Parathyroid adenoma (tissue), 2 donors: Measurements from ENCODE around the gene FBXO21.

Experiments
- H2AFZ ChIP-seq: fragments of 300-600 bp; sonication (generic); one replicate; pipeline ENCODE4 v1.7.0; 2017; ENCODE audit warnings: antibody characterized with exemption, mild to moderate bottlenecking
- H3K27ac ChIP-seq: fragments of 300-600 bp; sonication (generic); one replicate; pipeline ENCODE4 v1.7.0; 2017
- H3K27me3 ChIP-seq: fragments of 300-600 bp; sonication (generic); one replicate; pipeline ENCODE4 v1.7.0; 2017; ENCODE audit warnings: low read length; ENCODE audit not compliant: control insufficient read depth, insufficient read depth
- H3K36me3 ChIP-seq: fragments of 300-600 bp; sonication (generic); one replicate; pipeline ENCODE4 v1.7.0; 2017; ENCODE audit warnings: low read length; ENCODE audit not compliant: control insufficient read depth, insufficient read depth
- H3K4me1 ChIP-seq: fragments of 300-600 bp; sonication (generic); one replicate; pipeline ENCODE4 v1.7.0; 2017; ENCODE audit warnings: control low read depth
- H3K4me2 ChIP-seq: fragments of 300-600 bp; sonication (generic); one replicate; pipeline ENCODE4 v1.7.0; 2017; ENCODE audit warnings: low read length
- H3K4me3 ChIP-seq: fragments of 300-600 bp; sonication (generic); one replicate; pipeline ENCODE4 v1.7.0; 2017; ENCODE audit warnings: low read depth, low read length
- H3K79me2 ChIP-seq: fragments of 300-600 bp; sonication (generic); one replicate; pipeline ENCODE4 v1.7.0; 2017; ENCODE audit warnings: control low read depth
- H3K9ac ChIP-seq: fragments of 300-600 bp; sonication (generic); one replicate; pipeline ENCODE4 v1.7.0; 2017; ENCODE audit warnings: mild to moderate bottlenecking
- H3K9me3 ChIP-seq: fragments of 300-600 bp; sonication (generic); one replicate; pipeline ENCODE4 v1.7.0; 2017; ENCODE audit warnings: low read length; ENCODE audit not compliant: control insufficient read depth
- CTCF ChIP-seq: fragments of 300-600 bp; sonication (generic); IDR thresholded peaks from one replicate; pipeline ENCODE4 v1.7.0; 2017; ENCODE audit warnings: antibody characterized with exemption, mild to moderate bottlenecking
- donor health status: primary hyperparathyroidism.

Gene FBXO21

GRCh38 chr12:117127933-117128823, 62.1 kb downstream of the FBXO21 start:
- Histone ChIP-seq H2AFZ (no peak overlapping the region), H3K4me1 (no peaks in the 10 kb centered on the region), H3K36me3 (no peaks in the 10 kb centered on the region), H3K9me3 (no peaks in the 10 kb centered on the region), H3K27ac (no peak overlapping the region), H3K4me3 (no peak overlapping the region), H3K4me2 (no peak overlapping the region), H3K79me2 (no peaks in the 10 kb centered on the region), H3K27me3 (no peaks in the 10 kb centered on the region), H3K9ac (no peak overlapping the region)
- no peak for TF ChIP-seq CTCF

GRCh38 chr12:117126335-117126734, 63.9 kb downstream of the FBXO21 start:
- no peak overlapping the region for H3K27ac ChIP-seq
- no peak overlapping the region for H3K4me3 ChIP-seq
- no peak overlapping the region for H3K4me2 ChIP-seq
- no peaks in the 10 kb centered on the region for H3K4me1 ChIP-seq
- no peaks in the 10 kb centered on the region for H3K79me2 ChIP-seq
- no peak overlapping the region for H3K9ac ChIP-seq
- no peak for TF ChIP-seq CTCF
- H2AFZ ChIP-seq = no peak overlapping the region
- H3K36me3 ChIP-seq = no peaks in the 10 kb centered on the region
- no peaks in the 10 kb centered on the region for H3K9me3 ChIP-seq
- no peaks in the 10 kb centered on the region for H3K27me3 ChIP-seq

GRCh38 chr12:117125767-117126166, 64.5 kb downstream of the FBXO21 start:
- Histone ChIP-seq H3K9me3 (no peaks in the 10 kb centered on the region), H3K4me3 (no peak overlapping the region), H3K27me3 (no peaks in the 10 kb centered on the region), H3K4me1 (no peaks in the 10 kb centered on the region), H3K9ac (no peak overlapping the region), H3K4me2 (no peak overlapping the region), H3K36me3 (no peaks in the 10 kb centered on the region), H3K79me2 (no peaks in the 10 kb centered on the region), H3K27ac (no peak overlapping the region), H2AFZ (no peak overlapping the region)
- TF ChIP-seq CTCF = no peak

- Histone ChIP-seq H3K27me3 (no peaks in the 10 kb centered on the region), H3K4me3 (no peak overlapping the region), H3K9me3 (no peaks in the 10 kb centered on the region), H3K79me2 (no peaks in the 10 kb centered on the region), H3K27ac (no peak overlapping the region), H2AFZ (no peak overlapping the region), H3K36me3 (no peaks in the 10 kb centered on the region), H3K9ac (no peak overlapping the region), H3K4me2 (no peak overlapping the region), H3K4me1 (no peaks in the 10 kb centered on the region)
- no peak for TF ChIP-seq CTCF
Measured at GRCh38 chr12:117125272-117125613, 65.0 kb downstream of the FBXO21 start.
